Activated CD4-positive, alpha-beta memory T cell treated with anti-CD3 and anti-CD28 coated beads, Interleukin-2, amount 10 ng/mL, durations not matched to agents 7 days and 5 days (primary cell): ENCODE results near the gene LRBA. TPM values are rescaled to one million over a fixed set of nuclear protein-coding genes. Genes with fewer than 3 reads are reported as not detected.
"Not testable (repeated sequence)": the region's sequence is repeated elsewhere in the genome, so short reads cannot be mapped to it uniquely, and the experiment has no call there.

ENCODE experiments used
- CTCF ChIA-PET: fragments of 350-600 bp; sonication (Branson Sonifier 250); formaldehyde crosslinking; loops from one replicate; lab custom pipeline; 2021; ENCODE audit warnings: antibody characterized with exemption, inconsistent platforms; lab: Charles Lee
- POLR2A ChIA-PET: fragments of 350-600 bp; sonication (Branson Sonifier 250); formaldehyde crosslinking; loops from one replicate; lab custom pipeline; 2021; ENCODE audit warnings: antibody characterized with exemption; lab: Charles Lee
- DNase-seq: peaks from one replicate; pipeline ENCODE4 v3.0.0-alpha.2; 2020
- H3K27ac Mint-ChIP-seq: one replicate; pipeline ENCODE4 v1.8.0; 2021; ENCODE audit warnings: mild to moderate bottlenecking, mixed read lengths
- H3K27me3 Mint-ChIP-seq: one replicate; pipeline ENCODE4 v1.8.0; 2021; ENCODE audit warnings: mixed read lengths
- H3K36me3 Mint-ChIP-seq: one replicate; pipeline ENCODE4 v1.8.0; 2021; ENCODE audit warnings: low read depth, mixed read lengths
- H3K4me1 Mint-ChIP-seq: one replicate; pipeline ENCODE4 v1.8.0; 2021; ENCODE audit warnings: mixed read lengths
- H3K4me3 Mint-ChIP-seq: one replicate; pipeline ENCODE4 v1.8.0; 2021; ENCODE audit warnings: mild to moderate bottlenecking, mixed read lengths
- H3K9me3 Mint-ChIP-seq: one replicate; pipeline ENCODE4 v1.8.0; 2021; ENCODE audit warnings: mixed read lengths
- total RNA-seq, 2 experiments: library from RNA; stranded (reverse); gene quantifications; one replicate each; pipeline ENCODE4 v1.2.3, GENCODE V29; 2021

Gene LRBA
- total RNA-seq, 2 experiments from 2014 or later = 42.4 to 45.2 TPM

DNA sequence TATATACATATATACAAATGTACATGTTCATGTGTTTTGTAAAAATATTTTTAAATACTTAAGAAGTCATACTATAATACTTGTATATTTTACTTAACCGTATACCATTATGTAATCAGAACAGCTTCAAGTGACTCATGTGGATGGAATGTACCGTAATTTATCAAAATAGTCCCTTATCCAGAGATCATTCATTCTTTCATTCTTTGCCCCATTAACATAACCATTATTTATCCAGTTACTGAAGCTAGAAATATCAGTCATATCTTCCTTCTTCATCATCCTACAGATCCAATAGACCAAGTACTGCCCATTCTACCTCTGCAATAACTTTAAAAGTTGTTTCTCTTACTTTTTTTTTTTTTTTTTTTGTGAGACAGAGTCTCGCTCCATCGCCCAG lies 268.9 kb downstream of the LRBA start:
- Mint-ChIP-seq H3K4me1 (no peaks in the 10 kb centered on the region), H3K4me3 (no peak overlapping the region), H3K27me3 (no peaks in the 10 kb centered on the region), H3K9me3 (no peaks in the 10 kb centered on the region), H3K27ac (no peak overlapping the region), H3K36me3 (peaks cover 9% of the 10 kb centered on the region)
- DNase-seq = no peak
- CTCF ChIA-PET = no interaction called here
- POLR2A ChIA-PET = no interaction called here

DNA sequence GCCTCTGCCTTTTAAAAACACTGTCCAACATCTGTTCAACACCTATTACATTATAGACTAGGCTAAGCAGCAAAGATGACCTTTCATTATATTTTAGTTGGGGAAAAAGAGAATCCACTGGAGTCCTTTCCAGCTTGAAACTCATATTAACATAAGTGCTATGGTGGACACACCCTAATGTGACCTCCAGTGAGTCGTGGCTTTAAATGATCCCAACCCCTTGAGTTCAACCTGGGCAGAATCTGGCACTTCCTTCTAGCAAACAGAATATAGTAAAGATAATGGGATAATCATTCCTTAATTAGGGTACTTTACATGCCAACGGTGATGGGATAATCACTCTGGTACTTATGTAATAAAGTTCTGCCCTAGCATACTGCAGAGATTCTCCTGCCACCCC lies 270.5 kb downstream of the LRBA start:
- Mint-ChIP-seq H3K36me3 (peaks cover 12% of the 10 kb centered on the region), H3K27ac (no peak overlapping the region), H3K4me3 (no peak overlapping the region), H3K9me3 (peaks cover 3% of the 10 kb centered on the region), H3K27me3 (no peaks in the 10 kb centered on the region), H3K4me1 (no peaks in the 10 kb centered on the region)
- POLR2A ChIA-PET = no interaction called here
- CTCF ChIA-PET = no interaction called here
- DNase-seq = no peak

DNA sequence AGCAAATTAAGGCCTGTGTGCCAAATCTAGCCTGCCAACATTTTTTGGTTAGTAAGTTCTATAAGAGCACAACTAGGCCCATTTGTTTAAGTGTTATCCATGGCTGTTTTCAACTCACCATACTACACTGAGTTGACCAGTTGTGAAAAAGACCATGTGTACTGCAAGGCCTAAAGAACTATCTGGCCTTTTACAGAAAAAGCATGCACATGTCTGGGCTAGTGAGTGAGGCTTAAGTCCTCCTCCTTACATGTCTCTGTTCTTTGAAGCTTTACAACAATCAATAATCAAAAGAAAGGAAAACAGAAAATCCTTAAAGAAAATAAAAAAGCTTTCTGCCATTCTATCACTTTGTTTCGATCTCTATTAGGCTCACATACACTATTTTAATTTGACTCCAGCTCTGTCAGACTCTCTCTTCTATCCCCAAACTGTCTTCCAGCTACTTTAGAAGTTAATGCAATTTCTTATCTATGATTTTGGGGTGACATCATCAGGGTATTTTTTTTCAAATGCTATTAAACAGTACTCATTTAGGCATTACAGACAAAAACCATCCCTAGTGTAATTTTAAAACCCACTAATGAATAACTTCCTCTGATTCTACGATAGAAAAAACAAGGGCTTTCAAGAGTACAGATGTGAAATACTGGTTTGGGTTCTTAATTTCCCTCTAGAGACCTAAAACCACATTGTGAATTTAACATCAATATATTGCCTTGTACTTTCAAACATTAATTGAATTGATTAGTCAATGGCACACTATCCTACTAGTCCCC lies 271.3 kb downstream of the LRBA start:
- Mint-ChIP-seq H3K4me1 (no peaks in the 10 kb centered on the region), H3K27me3 (no peaks in the 10 kb centered on the region), H3K27ac (no peak overlapping the region), H3K4me3 (no peak overlapping the region), H3K9me3 (peaks cover 3% of the 10 kb centered on the region), H3K36me3 (peaks cover 15% of the 10 kb centered on the region)
- ChIA-PET CTCF (no interaction called here), POLR2A (no interaction called here)
- DNase-seq = no peak

DNA sequence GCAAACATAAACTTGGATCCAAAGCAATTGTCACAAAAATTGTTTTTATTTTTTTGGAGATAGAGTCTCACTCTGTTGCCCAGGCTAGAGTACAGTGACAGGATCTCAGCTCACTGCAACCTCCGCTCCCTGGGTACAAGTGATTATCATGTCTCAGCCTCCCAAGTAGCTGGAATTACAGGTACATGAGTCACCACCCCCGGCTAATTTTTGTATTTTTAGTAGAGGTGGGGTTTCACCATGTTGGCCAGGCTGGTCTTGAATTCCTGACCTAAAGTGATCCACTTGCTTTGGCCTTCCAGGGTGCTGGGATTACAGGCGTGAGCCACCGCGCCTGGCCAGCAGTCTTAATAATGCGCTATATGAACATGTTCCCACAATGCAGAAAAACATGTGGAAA lies 272.2 kb downstream of the LRBA start:
- POLR2A ChIA-PET = not testable (repeated sequence)

DNA sequence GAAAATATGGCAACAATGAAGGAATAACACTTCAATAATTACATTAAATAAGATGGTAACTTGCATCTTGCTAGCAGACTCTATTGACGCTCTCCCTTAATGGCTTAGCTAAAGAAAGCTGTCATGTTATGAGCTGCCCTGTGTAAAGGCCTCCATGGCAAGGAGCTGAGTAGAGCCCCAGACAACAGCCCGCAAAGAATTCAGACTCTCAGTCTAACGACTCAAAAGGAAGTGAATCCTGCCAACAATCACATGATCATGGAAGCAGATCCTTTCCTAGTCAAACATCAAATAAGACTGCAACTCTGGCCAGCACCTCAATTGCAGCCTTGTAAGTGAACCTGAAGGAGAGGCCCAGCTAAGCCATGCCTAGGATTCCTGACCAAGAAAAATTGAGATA lies 275.5 kb downstream of the LRBA start:
- Mint-ChIP-seq H3K27ac (no peak overlapping the region), H3K9me3 (peaks cover 3% of the 10 kb centered on the region), H3K4me1 (no peaks in the 10 kb centered on the region), H3K27me3 (no peaks in the 10 kb centered on the region), H3K36me3 (peaks cover 15% of the 10 kb centered on the region), H3K4me3 (no peak overlapping the region)
- CTCF ChIA-PET = no interaction called here
- no peak for DNase-seq
- POLR2A ChIA-PET = no interaction called here

More for the DNA sequence above, 272.2 kb downstream of the LRBA start:
- H3K4me3 Mint-ChIP-seq, CTCF ChIA-PET, DNase-seq, H3K4me1 Mint-ChIP-seq, H3K9me3 Mint-ChIP-seq, H3K27ac Mint-ChIP-seq, H3K27me3 Mint-ChIP-seq: not testable (repeated sequence)
- H3K36me3 Mint-ChIP-seq = peaks cover 15% of the 10 kb centered on the region

DNA sequence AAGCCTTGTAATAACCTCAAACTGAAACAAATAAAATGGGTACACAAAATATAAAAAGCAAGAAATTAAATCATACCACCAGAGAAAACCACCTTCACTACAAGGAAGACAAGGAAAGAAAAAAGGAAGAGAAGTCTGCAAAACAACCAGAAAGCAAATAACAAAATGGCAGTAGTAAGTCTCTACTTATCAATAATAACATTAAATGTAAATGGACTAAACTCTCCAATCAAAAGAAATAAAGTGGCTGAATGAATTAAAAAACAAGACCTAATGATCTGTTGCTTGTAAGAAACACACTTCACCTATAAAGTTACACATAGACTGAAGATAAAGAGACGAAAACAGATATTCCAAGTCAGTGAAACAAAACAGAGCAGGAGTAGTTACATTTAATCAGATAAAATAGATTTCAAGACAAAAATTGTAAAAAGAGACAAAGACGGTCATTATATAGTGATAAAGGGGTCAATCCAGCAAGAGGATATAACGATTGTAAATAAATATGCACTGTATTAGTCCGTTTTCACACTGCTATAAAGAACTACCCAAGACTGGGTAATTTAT lies 289.0 kb downstream of the LRBA start:
- Mint-ChIP-seq H3K9me3 (peaks cover 15% of the 10 kb centered on the region), H3K27ac (no peak overlapping the region), H3K4me1 (peaks cover 1% of the 10 kb centered on the region), H3K4me3 (no peak overlapping the region), H3K36me3 (peaks cover 58% of the 10 kb centered on the region), H3K27me3 (no peaks in the 10 kb centered on the region)
- ChIA-PET POLR2A (no interaction called here), CTCF (no interaction called here)
- no peak for DNase-seq

DNA sequence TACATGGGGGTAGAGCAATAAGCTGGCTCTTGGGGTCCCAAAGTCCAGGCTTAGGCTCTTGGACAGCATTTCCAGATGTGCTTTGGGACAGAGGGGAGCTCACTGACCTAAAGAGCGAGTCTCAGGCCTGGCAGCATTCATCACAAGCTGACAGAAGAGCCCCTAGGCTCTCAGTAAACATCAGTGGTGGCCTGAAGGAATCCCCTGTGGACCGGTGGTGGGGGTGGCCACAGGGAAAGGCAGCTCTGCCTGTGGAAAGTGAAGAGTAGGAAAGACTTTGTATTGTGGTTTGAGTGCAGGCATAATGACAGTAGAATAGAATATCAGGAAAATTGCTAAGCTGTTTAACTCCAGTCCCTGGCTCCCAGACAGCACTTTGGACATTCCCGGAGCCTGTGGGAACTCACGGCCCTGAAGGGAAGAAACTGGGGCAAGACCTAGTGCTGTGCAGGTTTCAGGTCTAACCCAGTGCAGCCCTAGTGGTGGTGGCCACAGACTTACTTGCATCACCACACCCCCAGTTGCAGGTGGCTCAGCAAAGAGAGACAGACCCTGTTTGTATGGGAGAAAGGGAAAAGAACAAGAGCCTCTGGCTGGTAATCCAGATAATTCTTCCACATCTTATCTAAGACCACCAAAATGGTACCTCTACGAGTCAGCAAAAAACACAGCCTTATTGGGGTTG lies 291.2 kb downstream of the LRBA start:
- peaks cover 15% of the 10 kb centered on the region for H3K9me3 Mint-ChIP-seq
- no peaks in the 10 kb centered on the region for H3K27me3 Mint-ChIP-seq
- DNase-seq = no peak
- H3K4me1 Mint-ChIP-seq = peaks cover 4% of the 10 kb centered on the region
- POLR2A ChIA-PET = interaction anchor here (0.9 to 1.0 kb wide), 2 partner anchors 45 to 751 kb away, joined by 3 read pairs; no protein-coding TSS in a partner anchor
- CTCF ChIA-PET = no interaction called here
- H3K27ac Mint-ChIP-seq = no peak overlapping the region
- H3K36me3 Mint-ChIP-seq = peaks cover 52% of the 10 kb centered on the region
- H3K4me3 Mint-ChIP-seq = no peak overlapping the region

DNA sequence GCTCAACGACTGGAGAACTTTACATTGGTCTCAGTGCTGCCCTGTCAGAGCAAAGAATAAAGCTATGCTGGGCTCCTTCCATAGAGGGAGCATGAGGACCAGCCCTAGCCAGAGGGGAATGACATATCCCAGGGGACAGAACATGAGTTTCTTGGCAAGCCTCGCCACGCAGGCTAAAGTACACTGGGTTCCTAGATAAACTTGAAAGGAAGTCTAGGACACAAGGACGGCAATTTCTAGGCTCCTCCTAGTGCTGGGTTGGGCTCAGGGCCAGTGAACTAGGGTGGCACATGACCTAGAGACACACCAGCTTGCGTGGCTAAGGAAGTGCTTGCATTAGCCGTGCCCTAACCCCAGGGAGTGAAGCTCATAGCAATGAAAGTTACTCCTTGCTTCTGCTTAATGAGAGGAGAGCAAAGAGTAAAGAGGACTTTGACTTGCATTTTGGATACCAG lies 292.1 kb downstream of the LRBA start:
- Mint-ChIP-seq H3K36me3 (peaks cover 46% of the 10 kb centered on the region), H3K27me3 (no peaks in the 10 kb centered on the region), H3K9me3 (peaks cover 13% of the 10 kb centered on the region), H3K4me1 (peaks cover 4% of the 10 kb centered on the region), H3K4me3 (no peak overlapping the region), H3K27ac (no peak overlapping the region)
- CTCF ChIA-PET = no interaction called here
- POLR2A ChIA-PET = interaction anchor here (0.9 kb wide), 1 partner anchor 44 kb away, joined by 3 read pairs; no protein-coding TSS in a partner anchor
- no peak for DNase-seq

DNA sequence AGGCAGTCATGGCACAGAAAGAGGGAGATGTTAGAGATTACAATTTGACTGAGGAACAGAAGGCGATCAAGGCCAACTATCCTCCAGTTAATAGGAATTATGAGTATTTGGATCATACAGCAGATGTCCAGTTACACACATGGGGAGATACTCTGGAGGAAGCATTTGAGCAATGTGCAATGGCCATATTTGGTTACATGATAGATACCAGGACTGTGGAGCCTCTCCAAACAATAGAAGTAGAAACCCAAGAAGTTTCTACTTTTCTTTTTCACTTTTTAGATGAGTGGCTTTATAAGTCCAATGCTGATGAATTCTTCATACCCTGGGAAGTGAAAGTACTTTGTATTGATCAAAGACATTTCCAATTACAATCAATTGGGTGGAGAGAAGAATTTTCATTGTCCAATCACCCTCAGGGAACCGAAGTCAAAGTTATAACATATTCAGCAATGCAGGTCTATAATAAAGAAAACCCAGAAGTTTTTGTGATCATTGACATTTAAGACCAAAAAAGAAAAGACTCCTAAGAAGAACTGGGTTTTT lies 294.0 kb downstream of the LRBA start:
- peaks cover 34% of the 10 kb centered on the region for H3K36me3 Mint-ChIP-seq
- no peak for DNase-seq
- H3K27me3 Mint-ChIP-seq = no peaks in the 10 kb centered on the region
- H3K4me1 Mint-ChIP-seq = peaks cover 4% of the 10 kb centered on the region
- H3K9me3 Mint-ChIP-seq = peaks cover 3% of the 10 kb centered on the region
- POLR2A ChIA-PET = no interaction called here
- no peak overlapping the region for H3K4me3 Mint-ChIP-seq
- CTCF ChIA-PET = no interaction called here
- H3K27ac Mint-ChIP-seq = no peak overlapping the region

DNA sequence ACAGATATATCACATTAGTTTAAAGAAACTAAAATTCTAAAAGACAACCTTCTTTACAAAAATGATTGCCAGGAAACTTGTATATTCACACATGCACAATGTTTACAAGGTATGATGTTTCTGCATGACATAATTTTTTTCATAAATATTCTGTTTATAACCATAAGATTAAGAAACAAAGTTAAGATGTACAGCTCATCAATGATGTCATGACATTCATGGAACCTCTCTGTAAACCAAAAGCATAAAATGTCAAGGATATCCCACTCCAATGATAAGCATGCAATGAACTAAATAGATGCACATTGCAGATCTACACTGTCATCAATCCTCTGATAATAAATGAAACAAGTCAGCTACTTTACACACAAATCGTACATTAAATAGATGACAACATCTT lies 297.1 kb downstream of the LRBA start:
- Mint-ChIP-seq H3K27me3 (no peaks in the 10 kb centered on the region), H3K9me3 (no peaks in the 10 kb centered on the region), H3K4me3 (no peak overlapping the region), H3K36me3 (peaks cover 14% of the 10 kb centered on the region), H3K27ac (no peak overlapping the region), H3K4me1 (peaks cover 4% of the 10 kb centered on the region)
- DNase-seq = no peak
- CTCF ChIA-PET = no interaction called here
- POLR2A ChIA-PET = no interaction called here

DNA sequence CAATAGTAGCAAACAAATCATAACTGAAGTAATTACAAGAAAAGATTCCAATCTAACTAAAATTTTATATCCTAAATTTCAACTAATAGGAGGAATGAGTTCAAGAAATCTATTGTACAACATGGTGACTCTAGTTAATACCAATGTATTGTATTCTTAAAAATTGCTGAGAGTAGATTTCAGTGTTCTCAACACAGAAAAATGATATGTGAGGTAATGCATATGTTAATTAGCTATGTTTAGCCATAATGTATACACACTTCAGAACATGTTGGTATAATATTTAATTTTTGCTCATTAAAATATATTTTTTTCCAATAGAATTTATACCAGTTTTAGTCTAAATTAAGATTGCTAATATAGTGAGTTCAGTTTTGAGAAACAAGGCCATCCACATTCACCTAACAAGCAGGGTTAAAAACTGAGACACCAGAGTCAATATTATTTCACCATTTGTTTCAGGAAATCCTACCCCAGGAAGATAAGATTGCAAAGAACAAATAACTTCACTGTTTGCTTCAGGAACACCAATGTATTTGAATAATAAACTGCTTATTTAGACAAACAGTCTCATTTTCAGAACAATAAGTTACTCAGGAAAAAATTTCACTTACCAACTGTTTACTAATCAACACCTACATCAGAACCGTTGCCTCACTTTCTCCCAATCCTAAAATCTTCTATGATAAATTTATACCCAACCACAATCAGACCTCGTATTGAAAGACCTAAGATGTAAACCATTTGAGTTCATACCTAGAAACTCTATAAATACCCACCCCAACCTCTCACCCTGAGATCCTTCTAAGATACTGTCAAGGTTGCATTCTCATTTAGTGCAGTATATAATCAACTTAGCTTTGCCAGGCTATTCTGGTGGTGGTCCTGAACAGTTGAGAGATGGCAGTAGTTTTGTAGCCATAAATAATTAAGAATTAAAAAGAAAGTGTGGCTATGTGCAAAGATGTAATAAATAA lies 300.3 kb downstream of the LRBA start:
- Mint-ChIP-seq H3K4me1 (no peaks in the 10 kb centered on the region), H3K36me3 (peaks cover 5% of the 10 kb centered on the region), H3K9me3 (no peaks in the 10 kb centered on the region), H3K27ac (no peak overlapping the region), H3K4me3 (no peak overlapping the region), H3K27me3 (no peaks in the 10 kb centered on the region)
- POLR2A ChIA-PET = no interaction called here
- CTCF ChIA-PET = no interaction called here
- no peak for DNase-seq

DNA sequence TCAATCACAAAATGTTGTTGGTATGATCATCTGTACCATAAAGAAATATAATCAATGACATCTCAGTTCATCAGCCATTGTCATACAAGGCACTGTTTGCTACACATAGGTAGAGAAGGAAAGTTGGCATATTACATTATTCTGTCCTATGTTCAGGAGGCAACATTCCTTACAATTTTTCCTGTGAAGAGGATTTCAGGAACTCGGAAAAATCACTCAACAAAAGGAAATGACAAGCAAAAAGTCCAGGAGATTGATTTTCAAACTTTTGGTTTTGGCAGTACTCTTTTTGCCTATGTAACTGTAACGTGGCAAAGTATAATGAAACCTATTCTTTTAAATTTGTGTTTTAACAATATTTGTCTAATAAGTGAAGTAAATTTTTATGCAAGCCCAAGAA lies 301.8 kb downstream of the LRBA start:
- peaks cover 3% of the 10 kb centered on the region for H3K36me3 Mint-ChIP-seq
- POLR2A ChIA-PET = no interaction called here
- H3K27me3 Mint-ChIP-seq = no peaks in the 10 kb centered on the region
- DNase-seq = no peak
- CTCF ChIA-PET = no interaction called here
- no peak overlapping the region for H3K4me3 Mint-ChIP-seq
- H3K4me1 Mint-ChIP-seq = no peaks in the 10 kb centered on the region
- no peak overlapping the region for H3K27ac Mint-ChIP-seq
- no peaks in the 10 kb centered on the region for H3K9me3 Mint-ChIP-seq
